ENCODE measurements around the gene SCN3A. TPM values are rescaled to one million over a fixed set of nuclear protein-coding genes. Genes with fewer than 3 reads are reported as not detected.

The SCN3A gene
- polyA plus RNA-seq, 1 donor from 2014 or later = 161 TPM

- no peaks in the 10 kb centered on the region for H3K9me3 ChIP-seq (ENCODE audit: low read length)
- peak overlapping the region; percentile 69 for H3K9ac ChIP-seq (ENCODE audit: low read length)
- H4K20me1 ChIP-seq (ENCODE audit: insufficient read depth) = no peaks in the 10 kb centered on the region
- TF ChIP-seq, protein P1, sequence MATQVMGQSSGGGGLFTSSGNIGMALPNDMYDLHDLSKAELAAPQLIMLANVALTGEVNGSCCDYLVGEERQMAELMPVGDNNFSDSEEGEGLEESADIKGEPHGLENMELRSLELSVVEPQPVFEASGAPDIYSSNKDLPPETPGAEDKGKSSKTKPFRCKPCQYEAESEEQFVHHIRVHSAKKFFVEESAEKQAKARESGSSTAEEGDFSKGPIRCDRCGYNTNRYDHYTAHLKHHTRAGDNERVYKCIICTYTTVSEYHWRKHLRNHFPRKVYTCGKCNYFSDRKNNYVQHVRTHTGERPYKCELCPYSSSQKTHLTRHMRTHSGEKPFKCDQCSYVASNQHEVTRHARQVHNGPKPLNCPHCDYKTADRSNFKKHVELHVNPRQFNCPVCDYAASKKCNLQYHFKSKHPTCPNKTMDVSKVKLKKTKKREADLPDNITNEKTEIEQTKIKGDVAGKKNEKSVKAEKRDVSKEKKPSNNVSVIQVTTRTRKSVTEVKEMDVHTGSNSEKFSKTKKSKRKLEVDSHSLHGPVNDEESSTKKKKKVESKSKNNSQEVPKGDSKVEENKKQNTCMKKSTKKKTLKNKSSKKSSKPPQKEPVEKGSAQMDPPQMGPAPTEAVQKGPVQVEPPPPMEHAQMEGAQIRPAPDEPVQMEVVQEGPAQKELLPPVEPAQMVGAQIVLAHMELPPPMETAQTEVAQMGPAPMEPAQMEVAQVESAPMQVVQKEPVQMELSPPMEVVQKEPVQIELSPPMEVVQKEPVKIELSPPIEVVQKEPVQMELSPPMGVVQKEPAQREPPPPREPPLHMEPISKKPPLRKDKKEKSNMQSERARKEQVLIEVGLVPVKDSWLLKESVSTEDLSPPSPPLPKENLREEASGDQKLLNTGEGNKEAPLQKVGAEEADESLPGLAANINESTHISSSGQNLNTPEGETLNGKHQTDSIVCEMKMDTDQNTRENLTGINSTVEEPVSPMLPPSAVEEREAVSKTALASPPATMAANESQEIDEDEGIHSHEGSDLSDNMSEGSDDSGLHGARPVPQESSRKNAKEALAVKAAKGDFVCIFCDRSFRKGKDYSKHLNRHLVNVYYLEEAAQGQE (IDR thresholded peaks at IDR 0.05; ENCODE audit: borderline replicate concordance) = peak; percentile 17
- TF ChIP-seq EZH2 (IDR thresholded peaks at IDR 0.05; ENCODE audit: borderline replicate concordance, insufficient read depth, low read length, poor library complexity, severe bottlenecking) (no peak), EP300 (conservative IDR thresholded peaks at IDR 0.05; ENCODE audit: poor library complexity, severe bottlenecking) (no peak), MXI1 (conservative IDR thresholded peaks at IDR 0.05; ENCODE audit: poor library complexity, severe bottlenecking) (peak; percentile 36)
- H3K9me2 ChIP-seq (ENCODE audit: insufficient read depth, low read length) = no peaks in the 10 kb centered on the region
- no peaks in the 10 kb centered on the region for H3K27me3 ChIP-seq (ENCODE audit: insufficient read depth, low read depth, low read length)
- H3K4me3 ChIP-seq (ENCODE audit: low read length) = peak overlapping the region; percentile 67
- peaks cover 45% of the 10 kb centered on the region for H3K79me2 ChIP-seq (replicated peaks; ENCODE audit: insufficient read depth, low read length)
- no peaks in the 10 kb centered on the region for H3K36me3 ChIP-seq (ENCODE audit: insufficient read depth, low read length)
- H3K27ac ChIP-seq (ENCODE audit: low read length) = peak overlapping the region; percentile 75
- peak overlapping the region; percentile 54 for H2AFZ ChIP-seq (ENCODE audit: low read depth, low read length)
- no peaks in the 10 kb centered on the region for H3F3A ChIP-seq (ENCODE audit: insufficient read depth, low read length, poor library complexity, severe bottlenecking)
- peak overlapping the region; percentile 67 for H3K4me2 ChIP-seq (ENCODE audit: low read length)
Measured at GRCh38 chr2:165239856-165240515, 36.1 kb upstream of the SCN3A start.

DNA sequence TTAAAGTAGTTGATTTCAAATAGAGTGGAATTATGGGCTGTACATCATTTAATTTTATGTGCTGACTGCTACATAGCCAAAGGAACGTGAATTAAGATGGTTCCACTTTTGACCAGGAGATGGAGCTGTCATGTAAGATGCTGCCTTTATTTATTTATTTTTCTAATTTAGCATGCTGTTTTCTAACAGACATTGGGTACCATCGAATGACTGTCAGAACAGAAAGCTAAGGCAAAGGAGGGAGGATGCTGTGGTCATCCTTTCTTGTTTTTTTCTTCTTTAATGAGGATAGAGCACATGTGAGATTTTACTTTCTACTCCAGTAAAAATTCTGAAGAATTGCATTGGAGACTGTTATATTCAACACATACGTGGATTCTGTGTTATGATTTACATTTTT is 35.4 kb upstream of the SCN3A start, which contains the start of gene SCN2A:
Gene SCN2A (plus strand): TSS at position 185 of the 400 bp plus-strand sequence. CDS start 56,410 bp downstream, outside the sequence.
- Histone ChIP-seq H3K79me2 (replicated peaks; ENCODE audit: insufficient read depth, low read length) (peaks cover 41% of the 10 kb centered on the region), H3K9ac (ENCODE audit: low read length) (peak within 1 kb of the TSS; percentile 69), H4K20me1 (ENCODE audit: insufficient read depth) (no peaks in the 10 kb centered on the region), H2AFZ (ENCODE audit: low read depth, low read length) (peak within 1 kb of the TSS; percentile 54), H3K27me3 (ENCODE audit: insufficient read depth, low read depth, low read length) (no peaks in the 10 kb centered on the region), H3K4me3 (ENCODE audit: low read length) (peak within 1 kb of the TSS; percentile 67), H3K27ac (ENCODE audit: low read length) (peak within 1 kb of the TSS; percentile 75), H3F3A (ENCODE audit: insufficient read depth, low read length, poor library complexity, severe bottlenecking) (no peaks in the 10 kb centered on the region), H3K4me2 (ENCODE audit: low read length) (peak within 1 kb of the TSS; percentile 67), H3K9me3 (ENCODE audit: low read length) (no peaks in the 10 kb centered on the region), H3K36me3 (ENCODE audit: insufficient read depth, low read length) (no peaks in the 10 kb centered on the region), H3K9me2 (ENCODE audit: insufficient read depth, low read length) (no peaks in the 10 kb centered on the region)
- TF ChIP-seq EZH2 (IDR thresholded peaks at IDR 0.05; ENCODE audit: borderline replicate concordance, insufficient read depth, low read length, poor library complexity, severe bottlenecking) = no peak
- TF ChIP-seq SMC3 (conservative IDR thresholded peaks at IDR 0.05; ENCODE audit: poor library complexity) = peak; percentile 86
- TF ChIP-seq POLR2AphosphoS5 (IDR thresholded peaks at IDR 0.05) = peak; percentile 56
- TF ChIP-seq EP300 (conservative IDR thresholded peaks at IDR 0.05; ENCODE audit: poor library complexity, severe bottlenecking) = no peak
- peak; percentile 61 for TF ChIP-seq MXI1 (conservative IDR thresholded peaks at IDR 0.05; ENCODE audit: poor library complexity, severe bottlenecking)
- TF ChIP-seq RAD21 (conservative IDR thresholded peaks at IDR 0.05) = peak; percentile 83
- TF ChIP-seq TAF1 (IDR thresholded peaks at IDR 0.05; ENCODE audit: low read depth) = no peak
- peak; percentile 85 for TF ChIP-seq CTCF (IDR thresholded peaks at IDR 0.05; ENCODE audit: poor library complexity, severe bottlenecking)

All from neural cell (in vitro differentiated cells).